Loucy (cell line): Measurements from ENCODE around the gene FAM210A.

Source experiments
- H2AFZ ChIP-seq: fragments of 200-600 bp; sonication (generic); 2 replicates; pipeline ENCODE4 v1.6.0; 2016; ENCODE audit warnings: antibody characterized with exemption, mild to moderate bottlenecking, low read length, moderate library complexity
- H3F3A ChIP-seq: fragments of 200-600 bp; 2 replicates; pipeline ENCODE4 v1.6.0; 2016; ENCODE audit warnings: antibody characterized with exemption, low read depth, mild to moderate bottlenecking
- H3K27me3 ChIP-seq: fragments of 200-600 bp; sonication (generic); 2 replicates; pipeline ENCODE4 v1.6.1; 2014; ENCODE audit warnings: low read length, mild to moderate bottlenecking; ENCODE audit not compliant: insufficient read depth, poor library complexity, severe bottlenecking
- H3K36me3 ChIP-seq: fragments of 200-600 bp; sonication (generic); 2 replicates; pipeline ENCODE4 v1.6.1; 2016; ENCODE audit warnings: low read length; ENCODE audit not compliant: insufficient read depth
- H3K4me1 ChIP-seq: fragments of 200-600 bp; sonication (generic); 2 replicates; pipeline ENCODE4 v1.5.1; 2014; ENCODE audit warnings: low read length, mild to moderate bottlenecking; ENCODE audit not compliant: insufficient read depth, poor library complexity, severe bottlenecking
- H3K4me2 ChIP-seq: fragments of 200-600 bp; sonication (generic); 2 replicates; pipeline ENCODE4 v1.6.0; 2014; ENCODE audit warnings: antibody characterized with exemption, low read length, low read depth, mild to moderate bottlenecking; ENCODE audit not compliant: poor library complexity, severe bottlenecking
- H3K4me3 ChIP-seq: fragments of 200-600 bp; sonication (generic); 2 replicates; pipeline ENCODE4 v1.5.1; 2014; ENCODE audit warnings: low read length, mild to moderate bottlenecking, mixed read lengths; ENCODE audit not compliant: poor library complexity, severe bottlenecking
- H3K79me2 ChIP-seq: fragments of 200-600 bp; sonication (generic); 2 replicates; pipeline ENCODE4 v1.6.1; 2014; ENCODE audit warnings: low read length; ENCODE audit not compliant: insufficient read depth
- H3K9ac ChIP-seq: fragments of 200-600 bp; sonication (generic); 2 replicates; pipeline ENCODE4 v1.6.0; 2014; ENCODE audit warnings: mild to moderate bottlenecking, low read depth, low read length, moderate library complexity; ENCODE audit not compliant: poor library complexity, severe bottlenecking
- H3K9me2 ChIP-seq: fragments of 200-600 bp; sonication (generic); replicated peaks from 2 replicates; pipeline ENCODE4 v1.6.1; 2016; ENCODE audit warnings: low read depth, low read length, mixed read lengths
- H3K9me3 ChIP-seq: fragments of 200-600 bp; sonication (generic); 2 replicates; pipeline ENCODE4 v1.6.1; 2014; ENCODE audit warnings: mild to moderate bottlenecking, antibody characterized with exemption, low read length, low read depth; ENCODE audit not compliant: insufficient read depth
- H4K20me1 ChIP-seq: fragments of 200-600 bp; sonication (generic); 2 replicates; pipeline ENCODE4 v1.6.0; 2014; ENCODE audit warnings: antibody characterized with exemption, low read length, mild to moderate bottlenecking; ENCODE audit not compliant: insufficient read depth, poor library complexity, severe bottlenecking
- EZH2phosphoT487 ChIP-seq: fragments of 200-600 bp; IDR thresholded peaks from 2 replicates; pipeline ENCODE4 v1.6.1; 2018; ENCODE audit warnings: antibody characterized with exemption, mild to moderate bottlenecking, moderate library complexity, borderline replicate concordance
- TF ChIP-seq, protein P1 (sequence below): fragments of 200-600 bp; sonication (generic); conservative IDR thresholded peaks from 2 replicates; pipeline ENCODE4 v1.5.1; 2014; ENCODE audit warnings: mild to moderate bottlenecking, antibody characterized with exemption, low read length

Gene FAM210A

DNA sequence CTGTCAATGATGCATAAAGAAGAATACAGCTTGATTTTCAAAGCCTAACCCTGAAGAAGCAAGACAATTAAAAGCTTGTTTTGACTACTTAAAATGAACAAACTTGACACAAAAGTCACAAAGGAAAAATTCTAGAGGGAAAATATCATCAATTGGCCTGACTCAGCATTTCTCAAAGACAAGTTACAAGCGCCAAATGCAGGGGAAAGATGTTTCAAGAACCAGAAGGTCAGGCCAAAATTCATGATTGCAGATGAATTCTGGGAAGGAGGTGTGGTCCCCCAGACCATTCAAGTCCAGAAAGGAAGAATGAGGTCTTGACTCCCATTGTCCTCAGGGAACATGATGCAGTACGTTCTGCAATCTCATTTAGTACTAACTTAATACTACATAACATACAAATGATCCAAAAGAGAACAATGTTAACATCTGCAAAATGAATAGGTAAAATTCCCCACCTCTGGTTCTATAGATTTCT is 64.5 kb downstream of the FAM210A start:
- no peak overlapping the region for H3K4me3 ChIP-seq
- H3K4me1 ChIP-seq, result no peaks in the 10 kb centered on the region
- no peaks in the 10 kb centered on the region for H3K27me3 ChIP-seq
- H3K9me3 ChIP-seq, result no peaks in the 10 kb centered on the region
- no peak overlapping the region for H2AFZ ChIP-seq
- no peak overlapping the region for H3K9ac ChIP-seq
- no peaks in the 10 kb centered on the region for H3K9me2 ChIP-seq
- H3K36me3 ChIP-seq, result peaks cover 23% of the 10 kb centered on the region; the same call in 1 of the 2 replicates
- no peaks in the 10 kb centered on the region for H4K20me1 ChIP-seq
- H3F3A ChIP-seq, result no peaks in the 10 kb centered on the region
- no peak for TF ChIP-seq EZH2phosphoT487
- TF ChIP-seq, protein P1, sequence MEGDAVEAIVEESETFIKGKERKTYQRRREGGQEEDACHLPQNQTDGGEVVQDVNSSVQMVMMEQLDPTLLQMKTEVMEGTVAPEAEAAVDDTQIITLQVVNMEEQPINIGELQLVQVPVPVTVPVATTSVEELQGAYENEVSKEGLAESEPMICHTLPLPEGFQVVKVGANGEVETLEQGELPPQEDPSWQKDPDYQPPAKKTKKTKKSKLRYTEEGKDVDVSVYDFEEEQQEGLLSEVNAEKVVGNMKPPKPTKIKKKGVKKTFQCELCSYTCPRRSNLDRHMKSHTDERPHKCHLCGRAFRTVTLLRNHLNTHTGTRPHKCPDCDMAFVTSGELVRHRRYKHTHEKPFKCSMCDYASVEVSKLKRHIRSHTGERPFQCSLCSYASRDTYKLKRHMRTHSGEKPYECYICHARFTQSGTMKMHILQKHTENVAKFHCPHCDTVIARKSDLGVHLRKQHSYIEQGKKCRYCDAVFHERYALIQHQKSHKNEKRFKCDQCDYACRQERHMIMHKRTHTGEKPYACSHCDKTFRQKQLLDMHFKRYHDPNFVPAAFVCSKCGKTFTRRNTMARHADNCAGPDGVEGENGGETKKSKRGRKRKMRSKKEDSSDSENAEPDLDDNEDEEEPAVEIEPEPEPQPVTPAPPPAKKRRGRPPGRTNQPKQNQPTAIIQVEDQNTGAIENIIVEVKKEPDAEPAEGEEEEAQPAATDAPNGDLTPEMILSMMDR, result no peak
- H3K4me2 ChIP-seq, result no peak overlapping the region
- H3K79me2 ChIP-seq, result no peaks in the 10 kb centered on the region

DNA sequence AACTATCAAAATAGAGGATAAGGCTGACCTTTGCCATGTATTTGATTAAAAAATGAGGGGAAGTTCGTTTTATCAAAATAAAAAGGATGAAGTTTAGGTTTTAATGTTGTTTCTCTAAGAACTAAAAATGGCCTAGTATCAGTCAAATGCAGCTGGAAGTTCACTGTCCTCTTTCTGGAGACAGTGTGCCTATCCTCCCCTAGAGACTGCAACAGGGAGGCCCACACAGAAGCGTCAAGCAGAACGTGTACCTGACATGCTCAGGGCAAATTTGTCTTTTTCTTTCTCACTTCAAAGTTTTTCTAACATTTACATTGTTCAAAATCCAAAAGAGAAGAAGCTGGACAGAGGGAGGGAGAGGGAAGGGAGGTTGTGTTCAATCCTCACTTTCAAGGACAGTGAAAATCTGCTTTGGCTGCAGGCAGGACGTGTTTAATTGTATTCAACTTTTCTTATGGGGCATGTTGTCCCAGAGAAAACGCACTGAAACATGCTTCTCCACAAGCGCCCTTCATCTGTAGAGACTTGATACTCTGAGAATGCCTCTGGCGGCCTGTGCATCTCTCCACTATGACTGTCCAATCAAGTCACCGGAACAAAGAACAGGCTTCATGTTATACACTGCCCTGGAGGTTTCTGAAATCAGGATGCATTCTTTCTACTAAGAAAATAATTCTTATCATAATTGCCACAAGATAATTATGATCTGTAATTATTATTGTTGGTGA is 65.1 kb downstream of the FAM210A start:
- Histone ChIP-seq H3K4me2 (no peak overlapping the region), H3K9ac (no peak overlapping the region), H4K20me1 (no peaks in the 10 kb centered on the region), H3K36me3 (peaks cover 17% of the 10 kb centered on the region; the same call in 1 of the 2 replicates), H2AFZ (no peak overlapping the region), H3F3A (no peaks in the 10 kb centered on the region), H3K9me2 (no peaks in the 10 kb centered on the region), H3K27me3 (no peaks in the 10 kb centered on the region), H3K79me2 (no peaks in the 10 kb centered on the region), H3K9me3 (no peaks in the 10 kb centered on the region), H3K4me1 (no peaks in the 10 kb centered on the region), H3K4me3 (no peak overlapping the region)
- TF ChIP-seq, protein P1, result no peak
- no peak for TF ChIP-seq EZH2phosphoT487

DNA sequence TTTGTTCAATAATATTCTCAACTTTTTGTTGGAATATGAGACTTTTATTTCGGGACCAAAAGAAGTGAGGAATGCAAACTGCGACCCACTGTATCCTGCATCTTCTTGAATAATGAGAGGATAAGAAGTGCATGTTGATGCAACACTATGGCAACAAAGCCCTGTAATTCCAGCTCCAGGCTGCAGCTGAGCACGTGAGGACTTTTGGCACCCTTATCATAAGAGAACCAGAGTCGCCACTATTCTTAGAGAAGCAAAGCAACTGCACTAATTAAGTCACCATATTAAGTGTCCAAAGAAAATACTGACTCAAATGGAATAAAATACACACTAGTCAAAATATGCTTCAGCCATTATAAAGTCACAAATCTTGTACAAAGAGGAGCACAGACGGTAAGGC is 65.8 kb downstream of the FAM210A start:
- Histone ChIP-seq H3K4me2 (no peak overlapping the region), H3K36me3 (peaks cover 10% of the 10 kb centered on the region; the same call in 1 of the 2 replicates), H3K27me3 (no peaks in the 10 kb centered on the region), H3K79me2 (no peaks in the 10 kb centered on the region), H3F3A (no peaks in the 10 kb centered on the region), H3K9ac (no peak overlapping the region), H4K20me1 (no peaks in the 10 kb centered on the region), H2AFZ (no peak overlapping the region), H3K4me3 (no peak overlapping the region), H3K9me2 (no peaks in the 10 kb centered on the region), H3K9me3 (no peaks in the 10 kb centered on the region), H3K4me1 (no peaks in the 10 kb centered on the region)
- no peak for TF ChIP-seq EZH2phosphoT487
- TF ChIP-seq, protein P1, result no peak
